ENCODE results near the gene PARP4. TPM values are rescaled to one million over a fixed set of nuclear protein-coding genes. Genes with fewer than 3 reads are reported as not detected.

The PARP4 gene
- total RNA-seq, 1 experiment from 2014 or later: 76.0 TPM

- POLR2A ChIA-PET: no interaction called here
- intact Hi-C loops (cut with micrococcal nuclease): no loop called here
- no peak for ATAC-seq
Observed at GRCh38 chr13:24528816-24529398, 16.3 kb upstream of the PARP4 start.

GRCh38 chr13:24527266-24527775, 14.7 kb upstream of the PARP4 start:
- Histone ChIP-seq H3K4me3 (replicated peaks in 1 of 2; ENCODE audit: low read depth in 1 of 2, low read length in 2 of 2) (no peak overlapping the region), H3K4me1 (ENCODE audit: control insufficient read depth in 1 of 2, insufficient read depth in 2 of 2, low read length in 2 of 2) (no peaks in the 10 kb centered on the region), H3K9ac (ENCODE audit: low read length) (no peak overlapping the region), H3K27me3 (ENCODE audit: insufficient read depth, low read length) (no peaks in the 10 kb centered on the region), H3K4me2 (ENCODE audit: low read length) (no peak overlapping the region), H2AFZ (ENCODE audit: low read depth, low read length, poor library complexity, severe bottlenecking) (no peak overlapping the region), H3K79me2 (ENCODE audit: insufficient read depth, low read length) (no peaks in the 10 kb centered on the region), H3K27ac (ENCODE audit: low read depth, low read length) (no peak overlapping the region), H3K36me3 (ENCODE audit: control insufficient read depth in 1 of 2, insufficient read depth in 2 of 2, low read length in 2 of 2) (no peaks in the 10 kb centered on the region), H3K9me3 (ENCODE audit: control insufficient read depth in 1 of 2, insufficient read depth in 1 of 2, low read depth in 1 of 2, low read length in 2 of 2) (no peaks in the 10 kb centered on the region), H3K9me2 (ENCODE audit: insufficient read depth) (no peaks in the 10 kb centered on the region; the same call in 1 of the 2 replicates), H4K20me1 (ENCODE audit: insufficient read depth) (no peaks in the 10 kb centered on the region)
- no peak for ATAC-seq
- BruUV-seq (replicated peaks): no TSS peak
- CTCF ChIA-PET: interaction anchor here (1.3 kb wide), 1 partner anchor 28 kb away, joined by 3 read pairs; no protein-coding TSS in a partner anchor
- POLR2A ChIA-PET: no interaction called here
- TF ChIP-seq SRF (IDR thresholded peaks at IDR 0.05; ENCODE audit: low read depth) (no peak), YY1 (IDR thresholded peaks at IDR 0.05; ENCODE audit: extremely low read depth, insufficient replicate concordance, low read depth, low read length) (no peak)
- TF ChIP-seq, protein P1, sequence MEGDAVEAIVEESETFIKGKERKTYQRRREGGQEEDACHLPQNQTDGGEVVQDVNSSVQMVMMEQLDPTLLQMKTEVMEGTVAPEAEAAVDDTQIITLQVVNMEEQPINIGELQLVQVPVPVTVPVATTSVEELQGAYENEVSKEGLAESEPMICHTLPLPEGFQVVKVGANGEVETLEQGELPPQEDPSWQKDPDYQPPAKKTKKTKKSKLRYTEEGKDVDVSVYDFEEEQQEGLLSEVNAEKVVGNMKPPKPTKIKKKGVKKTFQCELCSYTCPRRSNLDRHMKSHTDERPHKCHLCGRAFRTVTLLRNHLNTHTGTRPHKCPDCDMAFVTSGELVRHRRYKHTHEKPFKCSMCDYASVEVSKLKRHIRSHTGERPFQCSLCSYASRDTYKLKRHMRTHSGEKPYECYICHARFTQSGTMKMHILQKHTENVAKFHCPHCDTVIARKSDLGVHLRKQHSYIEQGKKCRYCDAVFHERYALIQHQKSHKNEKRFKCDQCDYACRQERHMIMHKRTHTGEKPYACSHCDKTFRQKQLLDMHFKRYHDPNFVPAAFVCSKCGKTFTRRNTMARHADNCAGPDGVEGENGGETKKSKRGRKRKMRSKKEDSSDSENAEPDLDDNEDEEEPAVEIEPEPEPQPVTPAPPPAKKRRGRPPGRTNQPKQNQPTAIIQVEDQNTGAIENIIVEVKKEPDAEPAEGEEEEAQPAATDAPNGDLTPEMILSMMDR (IDR thresholded peaks at IDR 0.05 in 2 of 3, conservative IDR thresholded peaks at IDR 0.05 in 1 of 3; ENCODE audit: borderline replicate concordance in 1 of 3, insufficient read depth in 1 of 3, low read depth in 2 of 3, low read length in 2 of 3): no peak
- intact Hi-C loops (cut with micrococcal nuclease): no loop called here
- RAD21 ChIA-PET (ENCODE audit: low non-redundant PET in 1 of 2, low total read pairs in 2 of 2, uncharacterized antibody in 2 of 2, unreplicated experiment in 2 of 2): no interaction called here
- DNase-seq (ENCODE audit: low read depth, low spot score): no peak

More at GRCh38 chr13:24528816-24529398, 16.3 kb upstream of the PARP4 start:
- Histone ChIP-seq H3K9ac (ENCODE audit: low read length) (no peak overlapping the region), H3K9me2 (ENCODE audit: insufficient read depth) (no peaks in the 10 kb centered on the region; the same call in 1 of the 2 replicates), H3K36me3 (ENCODE audit: control insufficient read depth in 1 of 2, insufficient read depth in 2 of 2, low read length in 2 of 2) (no peaks in the 10 kb centered on the region), H3K9me3 (ENCODE audit: control insufficient read depth in 1 of 2, insufficient read depth in 1 of 2, low read depth in 1 of 2, low read length in 2 of 2) (no peaks in the 10 kb centered on the region), H3K4me3 (replicated peaks in 1 of 2; ENCODE audit: low read depth in 1 of 2, low read length in 2 of 2) (no peak overlapping the region), H3K27me3 (ENCODE audit: insufficient read depth, low read length) (no peaks in the 10 kb centered on the region), H3K79me2 (ENCODE audit: insufficient read depth, low read length) (no peaks in the 10 kb centered on the region), H3K4me2 (ENCODE audit: low read length) (no peak overlapping the region), H3K27ac (ENCODE audit: low read depth, low read length) (no peak overlapping the region), H3K4me1 (ENCODE audit: control insufficient read depth in 1 of 2, insufficient read depth in 2 of 2, low read length in 2 of 2) (no peaks in the 10 kb centered on the region), H4K20me1 (ENCODE audit: insufficient read depth) (no peaks in the 10 kb centered on the region), H2AFZ (ENCODE audit: low read depth, low read length, poor library complexity, severe bottlenecking) (no peak overlapping the region)
- no TSS peak for BruUV-seq (replicated peaks)
- DNase-seq (ENCODE audit: low read depth, low spot score): no peak
- ChIA-PET RAD21 (ENCODE audit: low non-redundant PET in 1 of 2, low total read pairs in 2 of 2, uncharacterized antibody in 2 of 2, unreplicated experiment in 2 of 2) (no interaction called here), CTCF (no interaction called here)
- no peak for TF ChIP-seq ZFX (IDR thresholded peaks at IDR 0.05)

Measured in HCT116 (cell line).